DOHH2 (cell line): ENCODE measurements around the gene ZNF532.
A peak's percentile ranks its signal among the peaks of the same experiment; 100 is the strongest.

Source experiments
- H3F3A ChIP-seq: fragments of 200-600 bp; sonication (generic), shearing (Covaris generic); 2 replicates; pipeline ENCODE4 v1.6.0; 2016; ENCODE audit warnings: antibody characterized with exemption, mild to moderate bottlenecking; ENCODE audit not compliant: control insufficient read depth, insufficient read depth
- H3K27ac ChIP-seq: fragments of 200-600 bp; sonication (generic); 2 replicates; pipeline ENCODE4 v1.5.1; 2014; ENCODE audit warnings: low read depth, mild to moderate bottlenecking, low read length, moderate library complexity
- H3K27me3 ChIP-seq: fragments of 200-600 bp; sonication (generic); 2 replicates; pipeline ENCODE4 v1.6.1; 2014; ENCODE audit warnings: mild to moderate bottlenecking, low read length, mixed read lengths; ENCODE audit not compliant: control insufficient read depth
- H3K36me3 ChIP-seq: fragments of 200-600 bp; sonication (generic); 2 replicates; pipeline ENCODE4 v1.6.1; 2014; ENCODE audit warnings: mild to moderate bottlenecking, low read length, moderate library complexity, mixed read lengths; ENCODE audit not compliant: control insufficient read depth
- H3K4me1 ChIP-seq: fragments of 200-600 bp; sonication (generic); 2 replicates; pipeline ENCODE4 v1.6.1; 2014; ENCODE audit warnings: mild to moderate bottlenecking, low read length, mixed read lengths; ENCODE audit not compliant: control insufficient read depth
- H3K4me2 ChIP-seq: fragments of 200-600 bp; sonication (generic); 2 replicates; pipeline ENCODE4 v1.6.0; 2014; ENCODE audit warnings: mild to moderate bottlenecking, low read length, moderate library complexity
- H3K4me3 ChIP-seq: fragments of 200-600 bp; sonication (generic); 2 replicates; pipeline ENCODE4 v1.5.1; 2014; ENCODE audit warnings: mild to moderate bottlenecking, low read length, mixed read lengths
- H3K79me2 ChIP-seq: fragments of 200-600 bp; sonication (generic); 2 replicates; pipeline ENCODE4 v1.6.1; 2014; ENCODE audit warnings: mild to moderate bottlenecking, low read length, mixed read lengths; ENCODE audit not compliant: control insufficient read depth
- H3K9me2 ChIP-seq: fragments of 200-600 bp; sonication (generic); replicated peaks from 2 replicates; pipeline ENCODE4 v1.6.1; 2014; ENCODE audit warnings: mild to moderate bottlenecking, low read length, mixed read lengths; ENCODE audit not compliant: control insufficient read depth
- H3K9me3 ChIP-seq: fragments of 200-600 bp; sonication (generic); 2 replicates; pipeline ENCODE4 v1.6.1; 2014; ENCODE audit warnings: antibody characterized with exemption, low read length, mixed read lengths; ENCODE audit not compliant: control insufficient read depth, insufficient read depth
- H4K20me1 ChIP-seq: fragments of 200-600 bp; sonication (generic); 2 replicates; pipeline ENCODE4 v1.6.0; 2014; ENCODE audit warnings: low read depth, mild to moderate bottlenecking, antibody characterized with exemption, low read length, moderate library complexity; ENCODE audit not compliant: control insufficient read depth, insufficient read depth
- CTCF ChIP-seq: fragments of 200-600 bp; sonication (generic); IDR thresholded peaks from one replicate; pipeline ENCODE4 v1.5.1; 2014; ENCODE audit warnings: antibody characterized with exemption, mild to moderate bottlenecking, low read depth, low read length; ENCODE audit not compliant: poor library complexity, severe bottlenecking
- EZH2phosphoT487 ChIP-seq: fragments of 200-600 bp; sonication (generic); IDR thresholded peaks from 2 replicates; pipeline ENCODE4 v1.6.1; 2017; ENCODE audit warnings: borderline replicate concordance, mild to moderate bottlenecking, antibody characterized with exemption, low read length, moderate library complexity, mixed read lengths

ZNF532 gene

DNA sequence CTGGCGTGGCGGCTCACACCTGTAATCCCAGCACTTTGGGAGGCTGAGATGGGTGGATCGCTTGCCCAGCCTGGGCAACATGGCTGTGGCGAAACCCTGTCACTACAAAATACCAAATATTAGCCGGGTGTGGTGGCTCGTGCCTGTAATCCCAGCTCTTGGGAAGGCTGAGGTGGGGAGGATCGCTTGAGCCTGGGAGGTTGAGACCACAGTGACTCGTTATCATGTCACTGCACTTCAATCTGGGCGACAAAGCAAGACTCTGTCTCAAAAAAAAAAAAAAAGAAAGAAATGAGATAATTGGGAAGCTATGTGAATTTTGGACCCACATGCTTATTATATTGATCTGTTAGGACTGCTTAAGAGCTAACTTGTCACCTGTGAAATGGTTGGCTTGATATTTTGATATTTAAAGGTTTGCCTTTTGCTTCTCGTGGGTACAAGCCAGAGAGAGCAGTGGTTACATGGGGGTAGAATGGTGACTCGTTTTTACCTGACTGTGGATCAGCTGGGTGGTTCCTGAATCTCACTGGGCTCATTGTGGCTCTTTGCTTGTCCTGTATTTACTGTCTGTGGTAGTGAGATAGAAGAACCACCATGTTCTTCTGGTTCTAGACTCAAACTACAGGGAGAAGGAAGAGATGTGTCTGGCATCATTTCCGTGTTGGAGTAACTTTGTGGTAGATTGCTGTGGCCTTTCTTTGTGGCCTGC, 28.9 kb downstream of the ZNF532 start:
- Histone ChIP-seq H3K4me2 (no peak overlapping the region), H4K20me1 (no peaks in the 10 kb centered on the region), H3K27ac (no peak overlapping the region), H3K9me3 (no peaks in the 10 kb centered on the region), H3K36me3 (peaks cover 39% of the 10 kb centered on the region), H3K4me1 (peaks cover 70% of the 10 kb centered on the region), H3K27me3 (no peaks in the 10 kb centered on the region), H3F3A (peaks cover 25% of the 10 kb centered on the region), H3K4me3 (no peak overlapping the region), H3K9me2 (no peaks in the 10 kb centered on the region), H3K79me2 (peaks cover 76% of the 10 kb centered on the region)
- no peak for TF ChIP-seq EZH2phosphoT487
- no peak for TF ChIP-seq CTCF

DNA sequence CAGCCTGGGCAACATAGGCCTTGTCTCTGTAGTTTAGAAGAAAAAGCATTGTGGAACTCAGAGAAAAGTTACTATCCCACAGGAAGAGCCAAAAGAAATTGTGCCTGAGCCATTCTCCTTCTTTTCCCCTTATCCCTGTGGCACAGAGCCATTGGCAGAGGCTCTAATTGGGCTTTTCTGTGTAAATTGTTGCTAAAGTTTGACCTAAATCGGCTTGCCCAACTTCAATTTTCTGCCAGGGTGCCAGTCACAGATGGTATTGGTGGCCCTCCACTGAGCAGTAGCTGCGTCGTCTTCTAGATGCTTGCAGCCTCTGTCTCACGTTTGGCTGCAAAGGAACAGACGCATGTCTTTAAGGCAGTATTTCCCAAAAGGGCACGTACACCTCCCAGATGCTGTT, 30.3 kb downstream of the ZNF532 start:
- Histone ChIP-seq H3K36me3 (peaks cover 43% of the 10 kb centered on the region), H3K79me2 (peaks cover 84% of the 10 kb centered on the region)

DNA sequence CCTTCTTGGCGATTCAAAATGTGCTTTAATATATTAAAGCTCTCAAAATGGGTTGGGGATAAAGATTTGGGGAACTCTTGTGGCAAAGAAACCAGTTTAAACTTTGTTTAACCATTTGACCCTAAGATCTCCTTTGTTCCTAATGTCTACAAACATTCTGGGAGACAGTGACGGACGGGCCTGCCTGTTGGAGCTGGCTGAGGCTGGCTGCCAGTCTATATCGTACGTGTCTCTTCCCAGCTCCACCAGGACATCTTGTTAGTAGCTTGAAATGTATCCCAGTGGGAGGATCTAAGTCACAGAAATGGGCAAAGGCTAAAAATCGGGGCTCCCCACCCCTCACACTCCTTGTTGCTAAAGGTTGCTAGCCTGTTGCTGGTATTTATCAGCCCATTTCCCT, 30.7 kb downstream of the ZNF532 start:
- Histone ChIP-seq H3K9me3 (no peaks in the 10 kb centered on the region), H3K4me2 (peak overlapping the region; percentile 89), H3K4me1 (peaks cover 70% of the 10 kb centered on the region), H3K27me3 (no peaks in the 10 kb centered on the region), H3K36me3 (peaks cover 47% of the 10 kb centered on the region), H3F3A (peaks cover 22% of the 10 kb centered on the region; the same call in 1 of the 2 replicates), H3K79me2 (peaks cover 87% of the 10 kb centered on the region), H3K9me2 (no peaks in the 10 kb centered on the region), H3K27ac (peak overlapping the region; percentile 83), H3K4me3 (no peak overlapping the region), H4K20me1 (no peaks in the 10 kb centered on the region)
- TF ChIP-seq EZH2phosphoT487 (no peak), CTCF (no peak)

More for the DNA sequence above, 30.3 kb downstream of the ZNF532 start:
- no peaks in the 10 kb centered on the region for H3K9me2 ChIP-seq
- no peaks in the 10 kb centered on the region for H4K20me1 ChIP-seq
- no peaks in the 10 kb centered on the region for H3K27me3 ChIP-seq
- peaks cover 22% of the 10 kb centered on the region; the same call in 1 of the 2 replicates for H3F3A ChIP-seq
- H3K9me3 ChIP-seq = no peaks in the 10 kb centered on the region
- H3K4me1 ChIP-seq = peaks cover 68% of the 10 kb centered on the region
- H3K4me2 ChIP-seq = no peak overlapping the region
- H3K27ac ChIP-seq = peak overlapping the region; percentile 83
- TF ChIP-seq CTCF = no peak
- no peak for TF ChIP-seq EZH2phosphoT487
- H3K4me3 ChIP-seq = no peak overlapping the region
